HG03045 (cell line): Measurements from ENCODE around the gene FUT3.
"Not testable (repeated sequence)": the region's sequence is repeated elsewhere in the genome, so short reads cannot be mapped to it uniquely, and the experiment has no call there.

Source experiments
- ATAC-seq: cut with Tn5 transposase; IDR thresholded peaks from one replicate; pipeline ENCODE4 v1.9.1; 2021; ENCODE audit warnings: mild to moderate bottlenecking, moderate library complexity; ENCODE audit not compliant: unreplicated experiment

FUT3 gene

DNA sequence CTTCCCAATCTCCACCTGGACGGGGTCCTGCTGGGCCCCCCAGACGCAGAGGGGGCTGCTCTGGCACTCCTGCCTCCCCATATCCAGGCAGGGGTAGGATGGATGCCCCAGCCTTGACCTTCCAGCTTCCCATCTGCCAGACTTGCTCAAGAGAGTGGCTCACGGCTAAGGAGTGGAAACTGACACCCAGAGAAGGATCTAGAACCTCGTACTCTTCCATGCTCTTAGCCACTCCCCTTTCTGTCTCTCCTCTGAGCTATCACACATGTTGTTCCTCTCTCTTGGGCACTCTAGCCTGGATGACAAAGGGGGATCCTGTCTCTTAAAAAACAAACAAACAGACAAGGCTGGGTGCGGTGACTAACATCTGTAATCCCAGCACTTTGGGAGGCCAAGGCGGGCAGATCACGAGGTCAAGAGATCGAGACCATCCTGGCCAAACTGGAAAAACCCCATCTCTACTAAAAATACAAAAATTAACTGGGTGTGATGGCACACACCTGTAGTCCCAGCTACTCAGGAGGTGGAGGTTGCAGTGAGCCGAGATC lies 31.2 kb upstream of the FUT3 start:
- ATAC-seq = no peak

GRCh38 chr19:5881543-5882299 lies 30.5 kb upstream of the FUT3 start:
- ATAC-seq = no peak

DNA sequence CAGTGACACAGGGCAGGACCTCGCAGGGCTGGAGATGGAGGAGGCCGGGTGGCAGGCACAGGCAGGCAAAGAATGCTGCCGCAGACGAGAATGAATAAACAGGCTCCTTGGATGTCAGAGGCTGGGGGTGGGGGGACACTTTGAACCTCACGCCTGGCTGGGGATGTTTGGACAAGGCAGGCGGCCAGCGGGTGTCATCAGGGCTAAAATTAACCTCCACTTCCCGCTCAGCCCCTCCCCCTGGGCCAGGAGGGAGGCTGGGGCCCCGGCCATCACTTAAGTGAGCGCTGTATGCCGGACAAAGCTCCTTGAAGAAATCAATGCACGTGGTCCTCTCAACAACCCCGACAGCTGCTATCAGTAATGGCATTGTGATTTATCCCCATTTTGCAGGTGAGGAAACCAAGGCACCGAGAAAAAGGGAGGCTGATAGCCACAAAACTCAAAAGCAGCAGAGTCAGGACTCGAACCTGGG lies 29.4 kb upstream of the FUT3 start:
- no peak for ATAC-seq

- ATAC-seq = no peak
Observed at GRCh38 chr19:5880196-5880595, 28.9 kb upstream of the FUT3 start.

- ATAC-seq = no peak
Observed at GRCh38 chr19:5877882-5878281, 26.6 kb upstream of the FUT3 start.

DNA sequence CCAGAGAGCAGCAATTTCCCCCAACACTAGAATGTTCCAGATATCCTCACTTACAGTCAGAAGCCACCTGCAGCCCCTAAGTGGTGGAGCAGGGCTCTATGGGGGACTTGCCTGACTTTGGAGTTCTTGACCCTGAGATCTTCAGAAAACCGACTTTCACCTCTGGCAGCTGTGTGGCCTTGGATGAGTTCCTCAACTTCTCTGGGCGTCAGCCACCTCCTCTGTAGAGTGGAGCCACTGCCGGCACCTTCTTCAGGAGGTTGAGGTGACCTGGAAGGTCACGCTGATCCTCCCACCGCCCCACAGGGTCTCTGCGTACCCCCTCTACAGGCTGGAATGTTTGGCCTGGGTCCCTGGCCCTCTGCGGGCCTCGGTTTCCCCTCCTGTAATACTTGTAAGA lies 26.2 kb upstream of the FUT3 start:
- ATAC-seq = no peak

GRCh38 chr19:5874496-5874895 lies 23.2 kb upstream of the FUT3 start:
- ATAC-seq = not testable (repeated sequence)

DNA sequence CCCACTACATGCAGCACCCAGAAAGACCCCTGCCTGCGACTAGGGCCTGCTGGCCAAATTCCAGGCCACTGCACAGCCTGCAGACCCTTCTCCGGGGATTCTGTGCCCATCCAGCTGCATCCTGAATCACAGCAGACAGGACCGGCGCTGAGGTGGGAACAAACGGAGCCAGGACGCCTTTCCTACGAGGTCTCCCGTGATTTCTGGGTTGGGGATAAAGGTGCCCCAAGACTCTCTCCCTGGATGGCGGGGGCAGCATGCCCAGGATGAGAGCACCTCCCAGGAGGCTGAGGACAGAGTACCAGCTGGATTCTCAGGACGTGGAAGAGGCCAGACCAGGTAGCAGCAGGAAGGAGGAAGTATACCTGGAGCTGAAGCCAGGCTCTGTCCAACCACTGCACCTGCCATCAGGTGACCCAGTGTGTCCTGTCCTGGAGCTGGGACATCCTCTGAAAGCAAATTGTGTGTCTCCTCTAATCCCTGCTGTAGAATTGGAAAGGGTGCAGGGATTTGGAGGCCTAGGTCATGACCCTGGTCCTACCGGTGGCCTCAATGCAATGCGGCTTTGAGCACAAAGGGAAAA lies 22.5 kb upstream of the FUT3 start:
- ATAC-seq = no peak

GRCh38 chr19:5870986-5871394 lies 19.7 kb upstream of the FUT3 start:
- ATAC-seq = no peak

DNA sequence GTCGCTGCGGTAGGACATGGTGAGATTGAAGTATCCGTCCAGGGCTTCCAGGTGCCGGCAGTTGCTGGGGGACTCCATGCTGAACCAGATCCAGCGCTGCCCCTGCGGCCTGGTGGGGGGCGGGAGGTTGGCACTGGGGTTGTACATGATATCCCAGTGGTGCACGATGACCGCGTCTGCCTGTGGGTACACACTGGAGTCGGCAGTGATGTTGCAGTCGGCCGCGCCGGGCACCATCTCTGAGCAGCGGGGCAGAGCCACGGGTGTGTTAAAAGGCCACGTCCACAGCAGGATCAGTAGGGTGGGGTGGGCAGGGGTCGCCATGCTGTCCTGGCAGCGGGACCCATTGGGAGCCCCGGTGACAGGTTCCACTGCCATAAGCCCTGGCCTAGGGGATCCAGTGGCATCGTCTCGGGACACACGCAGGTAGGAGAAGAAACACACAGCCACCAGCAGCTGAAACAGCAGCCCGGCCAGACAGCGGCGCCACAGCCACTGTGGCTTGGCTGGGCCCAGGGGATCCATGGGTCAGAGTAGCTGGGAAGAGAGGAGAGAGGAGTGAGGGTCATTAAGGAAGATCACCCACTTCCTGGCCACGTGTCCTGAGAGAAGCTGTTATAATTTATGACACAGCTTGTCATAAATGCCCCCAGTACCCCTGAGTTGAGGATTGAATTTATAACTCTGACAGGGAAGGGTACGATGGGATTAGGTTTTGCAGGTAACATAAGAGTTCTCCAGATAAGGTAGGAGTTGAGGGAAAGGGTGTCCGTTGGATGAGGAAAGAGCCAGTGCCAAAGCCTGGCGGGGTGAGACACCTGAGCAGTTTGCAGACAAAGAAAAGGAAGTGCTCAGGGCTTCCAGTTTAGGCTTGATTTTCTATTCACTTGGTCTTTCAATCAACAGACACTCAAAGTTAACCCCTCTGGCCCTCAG lies 16.2 kb upstream of the FUT3 start:
- ATAC-seq = no peak

- ATAC-seq = no peak
Observed at GRCh38 chr19:5865772-5866171, 14.5 kb upstream of the FUT3 start.

DNA sequence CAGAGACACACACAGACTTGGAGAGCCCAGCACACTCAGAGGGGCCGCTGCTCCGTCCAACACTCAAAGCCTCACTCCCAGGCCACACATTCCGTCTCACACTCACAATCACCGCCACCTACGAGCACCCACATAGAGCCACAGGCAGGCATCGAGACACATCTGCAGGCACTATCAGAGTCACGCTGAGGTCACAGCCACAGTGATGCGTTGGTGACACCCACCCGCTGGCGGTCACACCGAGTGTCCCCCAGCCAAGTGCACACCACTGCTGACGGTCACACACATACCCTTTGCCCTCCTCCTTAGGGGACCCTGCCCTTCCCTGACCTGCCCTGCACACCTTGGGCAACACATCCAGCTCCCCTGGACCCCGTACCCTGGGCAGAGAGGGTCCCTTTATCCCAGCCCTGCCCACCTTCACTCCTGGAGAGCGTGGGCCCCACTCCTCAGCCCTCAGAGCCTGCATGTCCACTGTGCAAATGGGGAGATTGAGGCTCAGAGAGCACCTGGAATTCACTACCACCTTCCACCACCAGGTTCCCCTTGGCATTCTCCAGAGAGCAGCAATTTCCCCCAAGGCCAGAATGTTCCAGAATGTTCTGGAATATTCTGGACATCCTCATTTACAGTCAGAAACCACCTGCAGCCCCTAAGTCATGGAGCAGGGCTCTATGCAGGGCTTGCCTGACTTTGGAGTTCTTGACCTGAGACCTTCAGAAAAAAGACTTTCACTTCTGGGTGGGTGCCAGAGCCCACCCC lies 13.7 kb upstream of the FUT3 start:
- ATAC-seq = no peak

GRCh38 chr19:5864013-5864720 lies 12.9 kb upstream of the FUT3 start:
- ATAC-seq = no peak

DNA sequence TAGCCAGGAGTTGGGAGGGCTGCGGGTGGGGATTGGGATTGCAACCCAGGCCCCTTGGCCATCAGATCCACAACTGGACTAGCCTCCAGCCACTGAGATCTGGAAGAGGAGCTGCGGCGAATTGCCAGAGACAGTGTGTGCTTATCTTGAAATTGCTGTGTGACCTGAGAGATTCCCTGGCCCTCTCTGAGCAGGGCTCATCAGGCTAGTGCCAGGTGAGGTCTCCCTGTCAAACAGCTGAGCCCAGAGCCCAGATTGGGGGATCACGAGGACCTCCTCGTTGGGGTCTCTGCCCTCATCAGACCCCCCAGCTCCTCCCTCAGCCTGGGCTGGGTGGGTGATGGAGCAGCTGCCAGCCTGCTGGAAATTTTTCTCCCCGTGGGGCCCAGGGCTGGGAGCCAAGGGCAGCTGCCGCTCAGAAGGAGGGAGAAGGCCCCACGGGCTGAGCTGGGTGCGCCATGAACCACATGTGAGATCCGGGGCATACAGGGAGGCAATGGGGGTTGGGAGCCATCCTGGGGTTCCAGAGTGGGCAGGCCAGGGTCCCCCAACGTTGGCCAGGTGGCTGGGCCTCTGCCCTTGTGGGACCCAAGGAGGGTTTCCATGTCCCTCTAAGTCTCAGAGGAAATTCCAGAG lies 11.9 kb upstream of the FUT3 start:
- ATAC-seq = no peak

- no peak for ATAC-seq
Observed at GRCh38 chr19:5857203-5858081, 6.2 kb upstream of the FUT3 start.

DNA sequence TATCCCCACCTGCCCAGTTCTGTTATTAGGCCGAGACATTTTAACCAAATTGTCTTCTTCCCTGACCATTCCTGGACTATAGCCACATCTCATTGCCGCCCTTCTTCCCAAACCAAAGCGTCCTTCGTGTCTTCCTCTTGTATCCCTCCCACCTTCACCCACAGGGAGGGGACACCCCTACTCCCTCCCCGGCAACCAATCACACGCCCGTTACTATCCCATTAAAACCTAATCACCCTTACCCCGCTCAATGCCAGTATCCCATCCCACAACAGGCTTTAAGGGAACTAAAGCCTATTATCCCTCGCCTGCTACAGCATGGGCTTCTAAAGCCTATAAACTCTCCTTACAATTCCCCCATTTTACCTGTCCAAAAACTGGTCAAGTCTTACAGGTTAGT lies 3.9 kb upstream of the FUT3 start:
- ATAC-seq = not testable (repeated sequence)

GRCh38 chr19:5854121-5854520 lies 2.9 kb upstream of the FUT3 start:
- not testable (repeated sequence) for ATAC-seq

DNA sequence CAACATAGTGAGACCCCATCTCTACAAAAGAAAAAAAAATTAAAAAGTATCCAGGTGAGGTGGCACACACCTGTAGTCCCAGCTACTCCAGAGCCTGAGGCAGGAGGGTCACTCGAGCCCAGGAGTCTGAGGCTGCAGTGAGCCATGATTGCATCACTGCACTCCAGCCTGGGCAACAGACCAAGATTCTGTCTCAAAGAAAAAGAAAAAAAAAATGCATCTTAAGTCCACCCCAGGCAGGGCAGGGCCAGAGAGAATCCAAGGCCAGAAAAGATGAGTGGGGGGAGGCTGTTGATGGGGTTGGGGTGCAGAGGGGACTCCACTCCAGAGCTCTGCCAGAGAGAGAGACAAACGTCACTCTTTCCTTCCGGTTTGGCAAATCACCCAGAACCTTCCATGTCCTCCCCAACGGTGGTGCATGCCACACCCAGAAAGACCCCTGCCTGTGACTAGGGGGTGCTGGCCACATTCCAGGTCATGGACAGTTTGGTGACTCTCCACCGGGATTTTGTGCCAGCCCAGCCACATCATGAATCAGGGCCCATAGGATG lies 431 bp downstream of the FUT3 start:
- ATAC-seq = no peak
